ENCODE measurements around the gene CACNB1. TPM values are rescaled to one million over a fixed set of nuclear protein-coding genes. Genes with fewer than 3 reads are reported as not detected.

The CACNB1 gene
- total RNA-seq, 1 donor from 2014 or later: 10.2 TPM

DNA sequence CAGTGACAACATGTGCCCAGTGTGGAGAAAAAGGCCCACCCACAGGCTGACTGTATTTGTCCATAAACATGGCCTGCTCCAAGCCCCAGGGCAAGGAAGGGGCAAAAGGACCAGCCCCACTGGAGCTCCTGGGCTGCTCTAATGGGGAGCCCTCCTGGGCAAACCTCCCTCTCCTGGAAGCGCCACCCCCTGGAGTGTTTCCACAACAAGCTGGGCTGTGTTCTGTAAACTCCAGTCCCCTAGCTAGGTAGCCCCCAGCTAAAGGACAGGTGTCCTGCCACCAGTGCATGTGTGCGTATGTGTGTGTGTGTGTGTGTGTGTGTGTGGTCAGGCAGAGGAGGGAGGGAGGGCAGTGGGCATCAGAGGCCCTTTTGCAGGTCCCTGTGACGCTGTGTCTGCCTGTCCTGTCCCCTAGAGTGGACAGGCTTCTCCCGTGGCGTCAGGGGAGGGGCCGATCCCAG is 39.5 kb upstream of the CACNB1 start:
- H3K4me1 Mint-ChIP-seq (ENCODE audit: unreplicated experiment): peaks cover 4% of the 10 kb centered on the region
- H3K27ac Mint-ChIP-seq (ENCODE audit: unreplicated experiment): no peak overlapping the region
- H3K36me3 Mint-ChIP-seq (ENCODE audit: low read depth, unreplicated experiment): no peaks in the 10 kb centered on the region
- no peak for DNase-seq (ENCODE audit: low spot score)
- TF ChIP-seq, protein P1, sequence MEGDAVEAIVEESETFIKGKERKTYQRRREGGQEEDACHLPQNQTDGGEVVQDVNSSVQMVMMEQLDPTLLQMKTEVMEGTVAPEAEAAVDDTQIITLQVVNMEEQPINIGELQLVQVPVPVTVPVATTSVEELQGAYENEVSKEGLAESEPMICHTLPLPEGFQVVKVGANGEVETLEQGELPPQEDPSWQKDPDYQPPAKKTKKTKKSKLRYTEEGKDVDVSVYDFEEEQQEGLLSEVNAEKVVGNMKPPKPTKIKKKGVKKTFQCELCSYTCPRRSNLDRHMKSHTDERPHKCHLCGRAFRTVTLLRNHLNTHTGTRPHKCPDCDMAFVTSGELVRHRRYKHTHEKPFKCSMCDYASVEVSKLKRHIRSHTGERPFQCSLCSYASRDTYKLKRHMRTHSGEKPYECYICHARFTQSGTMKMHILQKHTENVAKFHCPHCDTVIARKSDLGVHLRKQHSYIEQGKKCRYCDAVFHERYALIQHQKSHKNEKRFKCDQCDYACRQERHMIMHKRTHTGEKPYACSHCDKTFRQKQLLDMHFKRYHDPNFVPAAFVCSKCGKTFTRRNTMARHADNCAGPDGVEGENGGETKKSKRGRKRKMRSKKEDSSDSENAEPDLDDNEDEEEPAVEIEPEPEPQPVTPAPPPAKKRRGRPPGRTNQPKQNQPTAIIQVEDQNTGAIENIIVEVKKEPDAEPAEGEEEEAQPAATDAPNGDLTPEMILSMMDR (IDR thresholded peaks at IDR 0.05; ENCODE audit: unreplicated experiment): no peak
- H3K4me3 Mint-ChIP-seq (ENCODE audit: unreplicated experiment): no peak overlapping the region
- H3K9me3 Mint-ChIP-seq (ENCODE audit: unreplicated experiment): no peaks in the 10 kb centered on the region
- H3K27me3 Mint-ChIP-seq (ENCODE audit: unreplicated experiment): peaks cover 8% of the 10 kb centered on the region

DNA sequence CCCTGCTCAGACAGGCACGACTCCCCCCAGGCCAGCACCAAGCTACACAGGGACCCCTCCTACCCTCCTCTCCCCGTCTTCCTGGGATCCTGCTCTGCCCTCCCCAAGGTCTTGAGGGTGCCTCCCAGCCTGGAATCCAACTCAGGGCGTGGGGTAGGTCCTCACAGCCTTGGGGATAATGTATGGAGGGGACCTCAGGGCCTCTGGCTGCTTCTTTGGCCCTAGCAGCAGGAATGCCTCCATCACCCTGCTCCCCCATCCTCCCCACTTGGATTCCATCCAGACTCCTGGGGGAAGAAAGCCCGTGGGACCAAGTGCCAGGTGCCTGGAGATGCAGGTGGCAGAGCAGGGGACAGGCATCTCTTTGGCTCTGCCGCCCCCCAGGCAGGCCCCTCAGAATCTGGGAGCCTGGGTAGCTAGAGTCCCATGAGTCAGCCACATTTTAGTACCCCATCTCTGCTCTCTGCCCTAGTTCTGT is 39.0 kb upstream of the CACNB1 start:
- DNase-seq (ENCODE audit: low spot score): no peak
- Mint-ChIP-seq H3K36me3 (ENCODE audit: low read depth, unreplicated experiment) (no peaks in the 10 kb centered on the region), H3K27me3 (ENCODE audit: unreplicated experiment) (peaks cover 11% of the 10 kb centered on the region)

DNA sequence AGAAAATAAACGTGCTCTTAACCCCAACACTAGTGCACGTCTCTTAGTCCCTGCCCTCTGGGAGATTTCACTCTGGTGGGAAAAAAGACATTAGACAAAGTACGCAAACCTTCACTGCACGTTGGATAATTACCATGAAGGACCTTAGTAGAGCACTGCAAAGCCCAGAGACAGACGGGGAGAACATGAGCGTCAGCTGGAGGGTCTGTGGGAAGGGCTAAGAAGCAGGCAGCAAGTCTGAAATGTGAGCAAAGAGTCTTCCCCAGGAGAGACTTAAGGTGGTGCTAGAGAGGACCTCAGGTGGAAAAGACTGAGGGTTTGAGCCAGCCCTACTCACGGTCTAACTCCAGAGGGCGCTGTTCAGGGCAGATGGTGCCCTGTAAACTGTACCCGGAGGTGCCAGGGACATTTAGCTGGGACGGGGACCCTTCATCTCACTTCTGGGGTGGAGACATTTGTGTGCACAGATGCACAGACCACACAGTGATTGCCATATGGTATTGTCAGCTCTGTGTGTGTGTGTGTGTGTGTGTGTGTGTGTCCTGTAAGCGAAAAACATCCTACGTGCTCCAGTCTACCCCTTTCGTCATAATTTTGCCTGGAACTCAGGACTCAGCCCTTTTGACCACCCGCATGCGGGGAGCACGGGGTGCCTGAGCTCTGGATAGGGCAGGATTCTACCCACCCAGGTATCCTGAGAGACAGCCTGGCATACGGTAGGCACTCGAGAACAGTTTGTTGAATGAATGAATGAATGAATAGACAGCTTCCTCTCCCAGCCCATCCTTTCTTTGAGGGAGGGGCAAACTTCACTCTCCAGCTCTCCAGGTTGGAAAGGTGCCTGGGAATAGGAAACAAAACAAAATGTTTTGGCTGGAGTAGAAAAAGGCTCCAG is 38.3 kb upstream of the CACNB1 start:
- Mint-ChIP-seq H3K9me3 (ENCODE audit: unreplicated experiment) (no peaks in the 10 kb centered on the region), H3K36me3 (ENCODE audit: low read depth, unreplicated experiment) (no peaks in the 10 kb centered on the region), H3K4me1 (ENCODE audit: unreplicated experiment) (peaks cover 13% of the 10 kb centered on the region), H3K27ac (ENCODE audit: unreplicated experiment) (no peak overlapping the region), H3K4me3 (ENCODE audit: unreplicated experiment) (no peak overlapping the region), H3K27me3 (ENCODE audit: unreplicated experiment) (peaks cover 11% of the 10 kb centered on the region)
- DNase-seq (ENCODE audit: low spot score): peak; percentile 65
- TF ChIP-seq, protein P1 (IDR thresholded peaks at IDR 0.05; ENCODE audit: unreplicated experiment): peak; percentile 78

More for the DNA sequence above, 39.0 kb upstream of the CACNB1 start:
- TF ChIP-seq, protein P1 (IDR thresholded peaks at IDR 0.05; ENCODE audit: unreplicated experiment): no peak
- H3K4me3 Mint-ChIP-seq (ENCODE audit: unreplicated experiment): no peak overlapping the region
- H3K27ac Mint-ChIP-seq (ENCODE audit: unreplicated experiment): no peak overlapping the region
- peaks cover 9% of the 10 kb centered on the region for H3K4me1 Mint-ChIP-seq (ENCODE audit: unreplicated experiment)
- no peaks in the 10 kb centered on the region for H3K9me3 Mint-ChIP-seq (ENCODE audit: unreplicated experiment)

DNA sequence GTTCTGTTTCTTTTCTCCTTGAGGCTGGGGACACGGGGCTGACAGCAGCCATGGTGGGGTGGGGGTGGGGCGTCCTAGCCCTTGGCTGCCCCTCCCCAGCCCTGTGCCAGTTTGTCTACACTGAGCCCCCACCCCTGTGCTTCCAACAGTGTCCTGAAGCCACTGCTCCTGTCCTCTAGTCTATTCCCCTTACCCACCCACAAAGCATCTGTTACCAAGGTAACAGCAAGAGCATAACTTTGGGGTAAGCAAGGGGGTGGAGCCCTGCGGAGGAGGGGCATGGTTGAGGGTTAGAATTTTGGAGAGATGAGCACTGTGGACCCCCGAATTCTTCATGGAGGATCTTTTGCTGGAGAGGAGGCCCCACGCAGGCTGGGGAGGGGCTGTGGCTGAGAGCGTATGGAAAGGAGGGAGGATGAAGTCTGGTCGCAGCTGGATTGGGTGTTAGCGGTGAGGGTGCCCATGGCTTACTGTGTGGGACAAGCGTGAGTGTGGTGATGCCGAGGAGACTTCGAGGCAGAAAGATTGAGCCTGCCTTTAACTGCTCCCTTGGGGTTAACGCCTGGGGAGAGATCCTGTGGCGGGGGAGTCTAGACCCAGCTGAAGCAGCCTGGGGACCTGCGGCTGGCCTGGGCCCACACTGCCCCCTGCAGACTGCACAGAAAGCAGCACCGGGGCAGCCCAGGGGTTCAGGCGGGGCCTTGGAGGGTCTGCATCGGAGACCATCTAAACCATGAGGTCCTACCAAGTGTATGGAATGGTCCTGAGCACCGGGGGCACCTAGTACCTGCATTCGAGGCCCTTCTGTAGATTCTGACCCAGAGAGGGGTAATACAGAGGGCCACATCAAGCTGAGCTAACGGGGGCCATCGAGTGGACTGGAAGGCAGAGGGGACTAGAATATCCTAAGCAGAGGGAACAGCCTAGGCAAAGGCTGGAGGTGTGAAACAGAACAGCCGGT is 34.4 kb upstream of the CACNB1 start:
- no peak overlapping the region for H3K4me3 Mint-ChIP-seq (ENCODE audit: unreplicated experiment)
- no peaks in the 10 kb centered on the region for H3K9me3 Mint-ChIP-seq (ENCODE audit: unreplicated experiment)
- no peaks in the 10 kb centered on the region for H3K36me3 Mint-ChIP-seq (ENCODE audit: low read depth, unreplicated experiment)

More for the DNA sequence above, 34.4 kb upstream of the CACNB1 start:
- DNase-seq (ENCODE audit: low spot score): peak; percentile 70
- TF ChIP-seq, protein P1 (IDR thresholded peaks at IDR 0.05; ENCODE audit: unreplicated experiment): peak; percentile 59
- Mint-ChIP-seq H3K27ac (ENCODE audit: unreplicated experiment) (peak overlapping the region; percentile 85), H3K4me1 (ENCODE audit: unreplicated experiment) (peaks cover 21% of the 10 kb centered on the region), H3K27me3 (ENCODE audit: unreplicated experiment) (peaks cover 13% of the 10 kb centered on the region)

All from endothelial cell (in vitro differentiated cells).